GM18861 (cell line): ENCODE data around the gene TEN1.
"Not testable (repeated sequence)": the region's sequence is repeated elsewhere in the genome, so short reads cannot be mapped to it uniquely, and the experiment has no call there.

ENCODE experiments used
- ATAC-seq: cut with Tn5 transposase; IDR thresholded peaks from one replicate; pipeline ENCODE4 v1.9.1; 2021; ENCODE audit not compliant: unreplicated experiment

TEN1 gene

GRCh38 chr17:75978938-75979704 is at the start of gene TEN1, which contains the start of gene ACOX1:
TSS of gene TEN1 (plus strand) at chr17:75979240. CDS start at chr17:75986193, 6,953 bp downstream.
TSS of gene ACOX1 (minus strand) at chr17:75979166. CDS start at chr17:75979073, 93 bp downstream.
- ATAC-seq = peak; percentile 79

GRCh38 chr17:75931062-75931461 is 48.0 kb upstream of the TEN1 start:
- ATAC-seq = no peak

- ATAC-seq = no peak
These were observed 46.2 kb upstream of the TEN1 start for GRCh38 chr17:75932852-75933251.

GRCh38 chr17:75933808-75934207 is 45.2 kb upstream of the TEN1 start:
- ATAC-seq = no peak

- no peak for ATAC-seq
These were observed 41.4 kb upstream of the TEN1 start for GRCh38 chr17:75937652-75938051.

- ATAC-seq = peak; percentile 93
These were observed 38.2 kb upstream of the TEN1 start, which contains the start of gene FBF1 for GRCh38 chr17:75940727-75941441. TSS of gene FBF1 (minus strand) at chr17:75941042. CDS start at chr17:75938149, 2,893 bp downstream.

- no peak for ATAC-seq
These were observed 37.6 kb upstream of the TEN1 start for GRCh38 chr17:75941442-75941819.

- ATAC-seq = no peak
These were observed 36.6 kb upstream of the TEN1 start for GRCh38 chr17:75942473-75942872.

GRCh38 chr17:75943491-75943890 is 35.5 kb upstream of the TEN1 start:
- ATAC-seq = no peak

- ATAC-seq = no peak
These were observed 33.8 kb upstream of the TEN1 start for GRCh38 chr17:75945211-75945610.

GRCh38 chr17:75950421-75950820 is 28.6 kb upstream of the TEN1 start:
- ATAC-seq = no peak

GRCh38 chr17:75950855-75951554 is 28.0 kb upstream of the TEN1 start:
- ATAC-seq = no peak

- ATAC-seq = no peak
These were observed 19.8 kb upstream of the TEN1 start for GRCh38 chr17:75959051-75959838.

GRCh38 chr17:75959839-75960511 is 19.1 kb upstream of the TEN1 start:
- no peak for ATAC-seq

- no peak for ATAC-seq
These were observed 13.6 kb upstream of the TEN1 start for GRCh38 chr17:75965468-75965867.

GRCh38 chr17:75969044-75969443 is 10.0 kb upstream of the TEN1 start:
- ATAC-seq = not testable (repeated sequence)

- no peak for ATAC-seq
These were observed 9.0 kb upstream of the TEN1 start for GRCh38 chr17:75970011-75970523.

GRCh38 chr17:75970626-75971025 is 8.4 kb upstream of the TEN1 start:
- ATAC-seq = no peak

- not testable (repeated sequence) for ATAC-seq
These were observed 3.9 kb upstream of the TEN1 start for GRCh38 chr17:75975187-75975586.

GRCh38 chr17:75975757-75976174 is 3.3 kb upstream of the TEN1 start:
- ATAC-seq = no peak
